Prostate gland (tissue), 2 donors: ENCODE results near the gene CELF2.

Source experiments
- CTCF ChIP-seq, 4 experiments: fragments of 200-600 bp in 2 of 4; fragments of 450-650 bp in 2 of 4; sonication (generic) in 2 of 4; IDR thresholded peaks; 1 replicate in 3 of 4; 2 replicates in 1 of 4; pipeline ENCODE4 v1.5.1; 2016 to 2019; ENCODE audit warnings: antibody characterized with exemption in 4 of 4, mild to moderate bottlenecking in 2 of 4, moderate library complexity in 2 of 4
- POLR2A ChIP-seq: fragments of 450-650 bp; IDR thresholded peaks from one replicate; pipeline ENCODE4 v1.6.1; 2016; ENCODE audit warnings: antibody characterized with exemption, mild to moderate bottlenecking
- POLR2AphosphoS5 ChIP-seq: sonication (generic); formaldehyde crosslinking; IDR thresholded peaks from one replicate; pipeline ENCODE4 v1.6.1; 2017; ENCODE audit warnings: antibody characterized with exemption

GRCh38 chr10:11089272-11089671 is 71.6 kb downstream of the CELF2 start:
- no peak for TF ChIP-seq CTCF (IDR thresholded peaks at IDR 0.05)
- TF ChIP-seq POLR2A, result no peak
- TF ChIP-seq POLR2AphosphoS5, result no peak
